ENCODE data around the gene BTNL9.
"Not testable (repeated sequence)": the region's sequence is repeated elsewhere in the genome, so short reads cannot be mapped to it uniquely, and the experiment has no call there.

The BTNL9 gene

GRCh38 chr5:181039931-181040630, at the start of gene BTNL9:
BTNL9 (plus strand) TSS chr5:181040266; CDS start chr5:181045490, 5,224 bp downstream.
- FAIRE-seq = no peak
- no peak for DNase-seq (ENCODE audit: insufficient read length, low spot score)

DNA sequence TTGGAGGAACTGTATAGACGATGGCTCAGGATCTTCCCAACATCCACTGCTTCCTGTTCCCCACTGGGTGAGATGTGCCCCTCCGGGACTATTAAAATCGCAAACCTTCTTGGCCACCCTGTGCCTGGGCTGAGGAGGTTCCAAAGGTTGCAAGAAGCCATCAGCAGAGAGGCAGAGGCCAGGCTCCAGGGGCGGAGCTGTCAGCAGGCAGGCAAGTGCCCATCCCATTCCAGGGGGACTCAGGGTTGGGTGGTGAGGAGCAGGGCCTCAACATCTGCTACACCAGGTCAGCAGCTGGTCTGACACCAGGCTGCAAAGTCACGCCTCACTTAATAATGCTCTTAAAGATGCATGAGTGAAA, 49.2 kb upstream of the BTNL9 start:
- DNase-seq (ENCODE audit: insufficient read length, low spot score) (no peak), FAIRE-seq (no peak)

DNA sequence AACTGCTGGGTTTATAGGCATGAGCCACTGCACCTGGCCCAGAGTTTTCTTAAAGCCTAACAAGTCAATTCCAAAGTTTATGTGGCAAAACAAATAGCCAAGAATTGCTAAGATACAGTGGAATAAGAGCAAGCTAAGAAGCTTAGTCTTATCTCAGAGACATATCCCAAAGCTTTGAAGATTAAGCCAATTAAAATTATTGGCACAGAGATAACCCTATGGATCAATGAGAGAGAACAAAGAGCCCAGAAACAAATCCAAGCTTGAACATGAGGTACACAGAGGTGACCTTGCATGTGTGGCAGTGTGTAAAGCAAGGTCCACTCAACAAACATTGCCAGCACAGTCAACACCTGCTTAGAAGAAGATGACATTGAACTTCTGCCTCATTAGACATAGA, 38.1 kb upstream of the BTNL9 start:
- DNase-seq (ENCODE audit: insufficient read length, low spot score) (no peak), FAIRE-seq (no peak)

- FAIRE-seq = no peak
Observed at GRCh38 chr5:181005791-181006190, 34.3 kb upstream of the BTNL9 start.

DNA sequence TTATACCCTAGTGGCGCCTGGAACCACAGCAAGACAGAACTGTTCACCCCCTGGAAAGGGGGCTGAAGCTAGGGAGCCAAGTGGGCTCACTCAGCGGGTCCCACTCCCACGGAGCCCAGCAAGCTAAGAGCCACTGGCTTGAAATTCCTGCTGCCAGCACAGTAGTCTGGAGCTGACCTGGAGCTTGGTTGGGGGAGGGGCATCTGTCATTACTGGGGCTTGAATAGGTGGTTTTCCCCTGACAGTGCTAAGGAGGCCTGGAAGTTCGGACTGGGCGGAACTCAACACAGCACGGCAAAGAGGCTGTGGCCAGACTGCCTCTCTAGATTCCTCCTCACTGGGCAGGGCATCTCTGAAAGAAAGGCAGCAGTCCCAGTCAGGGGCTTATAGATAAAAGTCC, 31.9 kb upstream of the BTNL9 start:
- no peak for DNase-seq (ENCODE audit: insufficient read length, low spot score)
- no peak for FAIRE-seq

More at GRCh38 chr5:181005791-181006190, 34.3 kb upstream of the BTNL9 start:
- no peak for DNase-seq (ENCODE audit: insufficient read length, low spot score)

GRCh38 chr5:181010018-181010417, 30.0 kb upstream of the BTNL9 start:
- not testable (repeated sequence) for FAIRE-seq; DNase-seq (ENCODE audit: insufficient read length, low spot score)

- not testable (repeated sequence) for FAIRE-seq; DNase-seq (ENCODE audit: insufficient read length, low spot score)
Observed at GRCh38 chr5:181014654-181015053, 25.4 kb upstream of the BTNL9 start.

- FAIRE-seq; DNase-seq (ENCODE audit: insufficient read length, low spot score): not testable (repeated sequence)
Observed at GRCh38 chr5:181017448-181017847, 22.6 kb upstream of the BTNL9 start.

DNA sequence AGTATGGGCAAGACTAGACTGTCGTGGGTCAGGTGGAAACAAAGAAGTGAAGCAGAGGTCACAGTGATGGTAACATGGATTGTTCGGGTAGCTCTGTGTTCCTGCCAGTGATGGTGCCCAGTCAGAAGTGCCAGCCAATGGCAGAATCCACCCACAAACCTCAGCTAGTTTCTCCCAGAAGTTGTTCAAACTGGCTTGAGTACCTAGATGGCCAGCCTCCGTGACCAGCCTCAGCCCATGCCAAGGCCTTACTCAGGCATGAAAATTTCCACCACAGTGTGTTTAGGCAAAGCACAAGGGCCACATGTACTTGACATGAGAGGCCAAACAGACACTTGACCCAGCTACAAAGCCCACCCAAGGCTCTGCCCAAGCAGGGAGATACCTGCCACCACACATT, 19.4 kb upstream of the BTNL9 start:
- FAIRE-seq = no peak
- no peak for DNase-seq (ENCODE audit: insufficient read length, low spot score)

- FAIRE-seq (no peak), DNase-seq (ENCODE audit: insufficient read length, low spot score) (no peak)
Observed at GRCh38 chr5:181024245-181025064, 15.6 kb upstream of the BTNL9 start.

GRCh38 chr5:181027452-181028031, 12.5 kb upstream of the BTNL9 start:
- FAIRE-seq = no peak
- DNase-seq (ENCODE audit: insufficient read length, low spot score) = no peak

DNA sequence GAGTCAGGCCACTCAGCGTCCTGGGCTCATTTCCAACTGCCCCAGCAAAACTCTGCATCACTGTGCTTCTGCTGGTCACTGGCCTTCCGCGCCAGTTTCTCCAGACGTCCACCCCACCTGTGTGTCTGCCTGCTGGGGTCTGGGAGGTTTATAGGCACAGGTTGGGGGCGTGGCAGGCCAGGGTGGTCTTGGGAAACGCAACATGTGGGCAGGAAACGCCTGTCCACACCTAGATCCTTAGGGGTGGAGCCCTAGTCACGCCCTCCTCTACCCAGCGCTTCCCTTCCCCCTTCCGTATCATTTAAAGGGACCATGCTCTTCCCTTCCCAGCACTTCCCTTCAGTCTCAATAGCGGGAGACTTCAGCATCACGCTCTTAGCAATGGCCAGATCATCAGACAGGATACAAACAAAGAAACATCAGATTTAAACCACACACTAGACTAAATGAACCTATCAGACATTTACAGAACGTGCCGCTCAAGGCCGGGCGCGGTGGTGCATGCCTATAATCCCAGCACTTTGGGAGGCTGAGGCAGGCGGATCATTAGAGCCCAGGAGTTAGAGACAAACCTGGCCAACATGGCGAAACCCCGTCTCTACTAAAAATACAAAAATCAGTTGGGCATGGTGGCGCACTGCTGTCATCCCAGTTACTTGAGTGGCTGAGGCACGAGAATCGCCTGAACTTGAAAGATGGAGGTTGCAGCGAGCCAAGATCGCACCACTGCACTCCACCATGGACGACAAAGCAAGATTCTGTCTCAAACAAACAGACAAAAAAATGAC, 11.8 kb upstream of the BTNL9 start:
- DNase-seq (ENCODE audit: insufficient read length, low spot score) = no peak
- FAIRE-seq = no peak

- FAIRE-seq (no peak), DNase-seq (ENCODE audit: insufficient read length, low spot score) (no peak)
Observed at GRCh38 chr5:181031716-181032115, 8.3 kb upstream of the BTNL9 start.

GRCh38 chr5:181035991-181036815, 3.9 kb upstream of the BTNL9 start:
- no peak for FAIRE-seq
- DNase-seq (ENCODE audit: insufficient read length, low spot score) = no peak

DNA sequence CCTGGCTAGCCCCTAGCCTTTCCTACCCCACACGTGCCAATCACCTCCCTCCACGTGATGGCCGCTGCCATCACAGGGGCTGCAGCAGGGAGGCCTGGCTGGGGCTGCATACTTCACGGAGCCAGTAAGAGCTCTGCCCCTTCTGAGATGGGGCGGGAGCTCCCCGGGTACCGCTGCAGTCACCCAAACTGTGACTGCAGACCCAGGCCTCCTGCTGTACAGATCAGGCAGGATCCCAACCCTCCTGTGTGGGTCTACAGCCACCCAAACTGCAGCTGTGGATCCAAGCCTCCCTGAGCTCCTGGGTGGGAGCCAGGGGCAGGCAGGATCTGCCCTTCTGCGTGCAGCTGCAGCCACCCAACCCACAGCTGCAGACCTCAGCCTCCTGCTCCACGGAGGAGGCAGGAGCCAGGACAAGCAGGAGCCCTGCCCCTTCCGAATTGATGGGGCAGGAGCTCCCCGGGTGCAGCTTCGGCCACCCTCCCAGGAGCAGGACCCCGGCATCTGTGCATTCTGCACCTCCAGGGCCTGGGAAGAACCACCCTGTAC, 3.2 kb upstream of the BTNL9 start:
- DNase-seq (ENCODE audit: insufficient read length, low spot score) = no peak
- no peak for FAIRE-seq

DNA sequence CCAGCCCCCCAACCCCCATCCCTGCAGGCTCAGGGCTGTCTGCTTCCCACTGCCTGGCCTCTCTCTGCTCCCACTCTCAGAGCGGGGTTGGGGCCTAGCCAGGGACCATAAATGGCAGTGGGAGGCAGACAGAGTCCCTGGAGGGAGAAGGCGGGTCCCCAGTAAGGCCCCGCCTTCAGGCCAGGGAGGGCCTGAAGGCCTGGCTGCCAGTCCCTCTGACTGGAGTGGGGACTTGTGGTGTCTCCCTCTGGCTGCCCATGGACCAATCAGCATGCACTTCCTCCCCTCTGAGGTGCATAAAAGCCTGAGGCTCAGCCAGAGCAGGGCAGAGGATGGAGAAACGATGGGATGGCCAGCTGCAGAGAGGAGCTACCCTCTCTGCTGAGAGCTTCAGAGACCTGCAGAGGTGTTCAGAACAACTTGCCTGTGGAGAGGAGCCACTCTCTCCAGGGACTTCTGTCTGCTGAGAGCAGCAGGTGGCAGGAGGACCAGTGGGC, 2.7 kb upstream of the BTNL9 start:
- no peak for FAIRE-seq
- DNase-seq (ENCODE audit: insufficient read length, low spot score) = no peak

DNA sequence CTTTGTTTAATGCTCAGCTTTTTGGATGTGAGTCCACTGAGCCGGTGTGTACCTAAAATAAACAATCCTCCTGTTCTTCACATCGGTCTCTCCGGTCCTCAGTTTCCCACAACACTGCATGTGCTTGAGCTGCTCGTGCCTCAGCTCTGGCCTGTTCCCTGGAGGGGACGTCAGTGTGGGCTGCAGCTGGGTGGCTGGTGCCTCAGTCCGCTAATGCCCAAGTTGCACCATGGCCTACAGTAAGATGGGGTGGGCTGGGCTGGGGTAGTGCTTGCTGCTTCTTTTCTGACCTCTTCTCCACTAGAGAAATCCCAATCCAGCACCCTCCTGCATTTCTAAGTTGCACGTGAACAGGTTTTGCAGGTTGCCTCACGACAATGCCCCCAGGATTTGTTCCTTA, 595 bp upstream of the BTNL9 start:
- no peak for DNase-seq (ENCODE audit: insufficient read length, low spot score)
- no peak for FAIRE-seq

DNA sequence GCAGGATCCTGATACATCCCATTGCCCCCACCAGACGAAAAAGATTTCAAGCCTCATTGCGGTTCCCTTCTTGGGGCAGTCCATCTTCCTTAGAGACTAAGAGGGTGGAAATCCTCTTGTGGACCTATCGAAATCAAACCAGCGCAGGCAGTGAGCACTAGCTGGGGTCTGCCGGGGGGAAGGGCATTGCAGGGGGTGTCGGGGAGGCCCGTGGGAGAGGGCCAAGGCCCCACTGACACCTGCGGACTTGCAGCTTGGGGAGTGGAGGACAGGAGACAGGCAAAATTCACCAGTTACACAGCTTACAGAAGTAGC, 522 bp downstream of the BTNL9 start:
- FAIRE-seq (no peak), DNase-seq (ENCODE audit: insufficient read length, low spot score) (no peak)

GRCh38 chr5:181041043-181041442, 977 bp downstream of the BTNL9 start:
- DNase-seq (ENCODE audit: insufficient read length, low spot score) (no peak), FAIRE-seq (no peak)
